Uterus (tissue), 4 donors: ENCODE results near the gene IL20RB. TPM values are rescaled to one million over a fixed set of nuclear protein-coding genes. Genes with fewer than 3 reads are reported as not detected.

ENCODE experiments used
- DNase-seq, 2 donors: peaks; one replicate each; pipeline ENCODE4 v3.0.0-alpha.2; 2019 to 2020
- H3K27ac ChIP-seq, 2 donors: fragments of 200-600 bp; sonication (generic); 1 replicate in 1 of 2; 2 replicates in 1 of 2; pipeline ENCODE4 v1.5.1; 2016 to 2018
- H3K27me3 ChIP-seq, 2 donors: fragments of 200-600 bp; sonication (generic); one replicate each; pipeline ENCODE4 v1.5.1; 2018 to 2019; ENCODE audit warnings: control low read depth in 1 of 2
- H3K36me3 ChIP-seq, 2 donors: fragments of 200-600 bp; sonication (generic); one replicate each; pipeline ENCODE4 v1.5.1; 2019; ENCODE audit warnings: control low read depth in 1 of 2
- H3K4me1 ChIP-seq, 2 donors: fragments of 200-600 bp; sonication (generic); one replicate each; pipeline ENCODE4 v1.5.1; 2018 to 2019; ENCODE audit warnings: control low read depth in 1 of 2
- H3K4me3 ChIP-seq, 2 donors: fragments of 200-600 bp; sonication (generic); 1 replicate in 1 of 2; 2 replicates in 1 of 2; pipeline ENCODE4 v1.5.1; 2018 to 2019; ENCODE audit warnings: mild to moderate bottlenecking in 1 of 2
- H3K9me3 ChIP-seq, 2 donors: fragments of 200-600 bp; sonication (generic); one replicate each; pipeline ENCODE4 v1.5.1; 2019; ENCODE audit warnings: control low read depth in 1 of 2
- POLR2A ChIP-seq, 2 donors: fragments of 450-650 bp; IDR thresholded peaks; one replicate each; pipeline ENCODE4 v1.6.1; 2016; ENCODE audit warnings: antibody characterized with exemption in 2 of 2, mild to moderate bottlenecking in 1 of 2, moderate library complexity in 1 of 2
- intact Hi-C: fragments of 100-400 bp; cut with DNase I; formaldehyde crosslinking; loops from one replicate; pipeline ENCODE4 v1.15.1; 2023; ENCODE audit warnings: low total_unique reads
- total RNA-seq, 4 donors: library from RNA; depleted of rRNA in 3 of 4; stranded (reverse); fragments of >200 nt in 3 of 4; gene quantifications; one replicate each; pipeline versions ENCODE4 v1.1.0 to v1.2.4, GENCODE V29; 2014 to 2023
- TF ChIP-seq, protein P1 (sequence below), 4 experiments: fragments of 200-600 bp in 2 of 4; fragments of 450-650 bp in 2 of 4; sonication (generic) in 2 of 4; IDR thresholded peaks; one replicate each; pipeline ENCODE4 v1.5.1; 2016 to 2019; ENCODE audit warnings: antibody characterized with exemption in 4 of 4, mild to moderate bottlenecking in 2 of 4, moderate library complexity in 1 of 4
- donor health status: DM: yes; HTN: yes; CAD: no.

IL20RB gene
- total RNA-seq, 4 donors from 2014 or later: 2.6 TPM; not detected in 3

DNA sequence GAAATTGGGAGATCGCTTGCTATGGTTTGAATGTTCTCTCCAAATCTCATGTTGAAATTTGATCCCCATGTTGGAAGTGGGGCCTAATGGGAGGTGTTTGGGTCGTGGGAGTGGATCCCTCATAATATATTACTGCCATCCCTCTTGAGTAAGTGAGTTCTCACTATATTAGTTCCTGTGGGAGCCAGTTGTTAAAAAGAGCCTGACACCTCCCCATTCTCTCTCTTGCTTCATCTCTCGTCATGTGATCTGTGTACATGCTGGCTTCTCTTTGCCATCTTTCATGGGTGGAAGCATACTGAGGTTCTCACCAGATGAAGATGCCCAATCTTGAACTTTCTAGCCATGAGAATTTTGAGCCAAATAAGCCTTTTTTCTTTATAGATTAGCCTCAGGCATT lies 43.0 kb upstream of the IL20RB start:
- H3K4me3 ChIP-seq: no peak overlapping the region
- H3K4me1 ChIP-seq: no peaks in the 10 kb centered on the region
- no peak overlapping the region for H3K27ac ChIP-seq
- intact Hi-C loops: no loop called here
- TF ChIP-seq, protein P1, sequence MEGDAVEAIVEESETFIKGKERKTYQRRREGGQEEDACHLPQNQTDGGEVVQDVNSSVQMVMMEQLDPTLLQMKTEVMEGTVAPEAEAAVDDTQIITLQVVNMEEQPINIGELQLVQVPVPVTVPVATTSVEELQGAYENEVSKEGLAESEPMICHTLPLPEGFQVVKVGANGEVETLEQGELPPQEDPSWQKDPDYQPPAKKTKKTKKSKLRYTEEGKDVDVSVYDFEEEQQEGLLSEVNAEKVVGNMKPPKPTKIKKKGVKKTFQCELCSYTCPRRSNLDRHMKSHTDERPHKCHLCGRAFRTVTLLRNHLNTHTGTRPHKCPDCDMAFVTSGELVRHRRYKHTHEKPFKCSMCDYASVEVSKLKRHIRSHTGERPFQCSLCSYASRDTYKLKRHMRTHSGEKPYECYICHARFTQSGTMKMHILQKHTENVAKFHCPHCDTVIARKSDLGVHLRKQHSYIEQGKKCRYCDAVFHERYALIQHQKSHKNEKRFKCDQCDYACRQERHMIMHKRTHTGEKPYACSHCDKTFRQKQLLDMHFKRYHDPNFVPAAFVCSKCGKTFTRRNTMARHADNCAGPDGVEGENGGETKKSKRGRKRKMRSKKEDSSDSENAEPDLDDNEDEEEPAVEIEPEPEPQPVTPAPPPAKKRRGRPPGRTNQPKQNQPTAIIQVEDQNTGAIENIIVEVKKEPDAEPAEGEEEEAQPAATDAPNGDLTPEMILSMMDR (IDR thresholded peaks at IDR 0.05): no peak
- TF ChIP-seq POLR2A (IDR thresholded peaks at IDR 0.05): no peak
- H3K27me3 ChIP-seq: no peaks in the 10 kb centered on the region
- H3K36me3 ChIP-seq: no peaks in the 10 kb centered on the region
- no peaks in the 10 kb centered on the region for H3K9me3 ChIP-seq
- no peak for DNase-seq

DNA sequence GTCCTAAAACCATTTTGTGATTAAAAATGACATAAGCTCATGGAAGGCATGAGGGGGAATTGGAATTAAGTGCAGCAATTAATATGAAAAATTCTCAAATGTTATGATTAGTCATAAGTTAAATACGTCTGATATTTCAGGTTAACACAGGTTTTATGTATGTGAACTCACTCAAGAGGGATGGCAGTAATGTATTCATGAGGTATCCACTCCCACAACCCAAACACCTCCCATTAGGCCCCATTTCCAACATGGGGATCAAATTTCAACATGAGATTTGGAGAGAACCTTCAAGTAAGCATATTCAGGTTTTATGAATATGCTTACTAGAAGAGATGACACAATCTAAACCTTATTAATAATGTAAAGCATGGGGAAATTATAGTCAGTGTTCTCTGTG lies 41.6 kb upstream of the IL20RB start:
- DNase-seq: no peak
- intact Hi-C loops: no loop called here
- Histone ChIP-seq H3K36me3 (no peaks in the 10 kb centered on the region), H3K9me3 (no peaks in the 10 kb centered on the region), H3K4me1 (no peaks in the 10 kb centered on the region), H3K27ac (no peak overlapping the region), H3K27me3 (no peaks in the 10 kb centered on the region), H3K4me3 (no peak overlapping the region)
- TF ChIP-seq, protein P1 (IDR thresholded peaks at IDR 0.05): no peak
- no peak for TF ChIP-seq POLR2A (IDR thresholded peaks at IDR 0.05)

DNA sequence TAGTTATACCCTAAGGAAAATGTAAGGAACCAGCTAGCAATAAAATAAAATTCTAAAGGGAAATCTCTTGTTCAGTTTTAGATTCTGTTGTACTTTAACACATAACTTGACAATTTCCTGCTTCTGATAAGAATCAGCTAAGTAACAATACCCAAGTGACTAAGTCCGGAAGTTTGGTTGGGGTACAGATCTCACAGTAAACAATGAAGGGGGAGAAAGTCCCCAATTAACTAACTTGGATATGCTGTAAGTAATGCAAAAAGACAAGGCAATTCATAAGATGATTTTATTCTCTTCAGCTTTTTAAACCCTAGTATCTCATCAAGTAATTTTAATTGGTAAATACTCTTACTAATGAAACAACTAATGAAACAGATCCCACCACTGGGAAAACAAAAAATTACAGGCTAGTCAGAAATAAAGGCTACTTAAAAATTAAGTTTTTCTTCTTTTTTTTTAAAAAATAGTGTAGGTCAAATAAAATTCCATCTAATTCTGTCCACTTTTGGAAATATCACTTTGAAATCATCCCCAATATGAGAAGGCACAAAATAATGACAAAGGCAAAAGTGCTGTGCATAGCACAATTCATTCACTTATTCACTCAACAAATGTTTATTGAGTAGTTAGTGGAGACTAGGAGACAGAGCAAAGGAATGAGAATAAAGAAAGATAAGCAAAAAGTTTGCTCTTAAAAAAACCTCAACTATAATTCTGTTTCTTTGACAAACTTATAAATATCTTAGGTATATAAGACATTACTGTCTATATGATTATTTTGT lies 37.8 kb upstream of the IL20RB start:
- Histone ChIP-seq H3K36me3 (no peaks in the 10 kb centered on the region), H3K9me3 (no peaks in the 10 kb centered on the region), H3K4me3 (no peak overlapping the region), H3K27me3 (no peaks in the 10 kb centered on the region), H3K27ac (peak overlapping the region in 1 of 2 donors; percentile 41), H3K4me1 (no peaks in the 10 kb centered on the region)
- no peak for DNase-seq
- intact Hi-C loops: no loop called here
- TF ChIP-seq POLR2A (IDR thresholded peaks at IDR 0.05): no peak
- TF ChIP-seq, protein P1 (IDR thresholded peaks at IDR 0.05): no peak

DNA sequence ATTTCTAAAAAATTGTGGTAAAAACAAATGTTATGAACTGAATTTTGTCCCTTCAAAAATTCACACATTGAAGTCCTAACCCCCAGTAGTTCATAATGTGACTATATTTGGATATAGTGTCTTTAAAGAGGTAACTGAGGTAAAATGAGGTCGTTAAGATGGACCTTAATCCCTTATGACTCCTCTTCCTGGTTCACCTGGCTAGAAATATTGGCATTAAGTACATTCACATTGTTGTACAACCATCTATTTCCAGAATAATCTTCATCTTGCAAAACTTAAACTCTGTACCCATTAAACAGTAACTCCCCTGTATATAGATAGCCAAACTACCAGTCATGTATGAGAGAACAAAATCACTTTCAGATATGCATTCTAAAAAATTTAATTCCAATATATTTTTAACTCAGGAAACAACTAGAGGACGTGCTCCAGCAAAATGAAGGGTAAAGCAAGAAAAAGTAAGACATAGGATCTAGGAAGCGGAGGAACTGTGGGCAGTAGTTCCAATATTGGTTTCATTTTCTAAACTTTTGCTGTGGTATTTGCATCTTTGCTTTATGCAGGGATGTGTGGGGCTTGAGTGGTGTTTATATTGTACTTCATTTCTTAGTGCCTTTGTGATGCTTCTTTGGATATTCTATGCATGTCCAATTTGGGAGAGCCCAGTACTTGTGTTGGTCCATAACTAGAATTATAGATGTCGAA lies 36.7 kb upstream of the IL20RB start:
- H3K27me3 ChIP-seq: no peaks in the 10 kb centered on the region
- no peaks in the 10 kb centered on the region for H3K4me1 ChIP-seq
- intact Hi-C loops: no loop called here
- no peak overlapping the region for H3K4me3 ChIP-seq
- no peak overlapping the region for H3K27ac ChIP-seq
- no peak for TF ChIP-seq POLR2A (IDR thresholded peaks at IDR 0.05)
- TF ChIP-seq, protein P1 (IDR thresholded peaks at IDR 0.05): no peak
- no peaks in the 10 kb centered on the region for H3K36me3 ChIP-seq
- H3K9me3 ChIP-seq: no peaks in the 10 kb centered on the region
- no peak for DNase-seq
